ENCODE measurements around the gene CSRP3. TPM values are rescaled to one million over a fixed set of nuclear protein-coding genes. Genes with fewer than 3 reads are reported as not detected.

The CSRP3 gene
- total RNA-seq, 2 experiments from 2014 or later: not detected

GRCh38 chr11:19208959-19209546 is 7.3 kb upstream of the CSRP3 start:
- CTCF ChIA-PET: no interaction called here

GRCh38 chr11:19208181-19208580 is 6.4 kb upstream of the CSRP3 start:
- POLR2A ChIA-PET: no interaction called here
- no peak overlapping the region for H3K4me3 ChIP-seq (ENCODE audit: low read length)
- Mint-ChIP-seq H3K36me3 (ENCODE audit: low read depth) (no peaks in the 10 kb centered on the region), H3K4me3 (no peak overlapping the region), H3K27me3 (peaks cover 33% of the 10 kb centered on the region), H3K4me1 (ENCODE audit: low read depth) (no peaks in the 10 kb centered on the region), H3K27ac (no peak overlapping the region), H3K9me3 (no peaks in the 10 kb centered on the region)
- CTCF ChIA-PET: no interaction called here
- DNase-seq (no peak), ATAC-seq (ENCODE audit: poor library complexity) (no peak)
- H3K9me3 ChIP-seq (ENCODE audit: control insufficient read depth in 1 of 2, insufficient read depth in 1 of 2, low read length in 2 of 2): no peaks in the 10 kb centered on the region
- no peaks in the 10 kb centered on the region for H3K4me1 ChIP-seq (ENCODE audit: insufficient read depth, low read length)
- intact Hi-C loops (cut with DNase I, micrococcal nuclease): no loop called here
- no peak for TF ChIP-seq CTCF (IDR thresholded peaks at IDR 0.05)
- no peak overlapping the region for H3K27ac ChIP-seq (ENCODE audit: low read depth in 1 of 2, low read length in 2 of 2)
- H3K36me3 ChIP-seq (ENCODE audit: insufficient read depth, low read length): no peaks in the 10 kb centered on the region
- H3K27me3 ChIP-seq (ENCODE audit: control insufficient read depth in 1 of 2, insufficient read depth in 2 of 2, low read length in 2 of 2): peaks cover 0 to 4% of the 10 kb centered on the region in 2 experiments

More at GRCh38 chr11:19208959-19209546, 7.3 kb upstream of the CSRP3 start:
- Histone ChIP-seq H3K4me1 (ENCODE audit: insufficient read depth, low read length) (no peaks in the 10 kb centered on the region), H3K27me3 (ENCODE audit: control insufficient read depth in 1 of 2, insufficient read depth in 2 of 2, low read length in 2 of 2) (peaks cover 0 to 4% of the 10 kb centered on the region in 2 experiments), H3K4me3 (ENCODE audit: low read length) (no peak overlapping the region), H3K27ac (ENCODE audit: low read depth in 1 of 2, low read length in 2 of 2) (no peak overlapping the region), H3K36me3 (ENCODE audit: insufficient read depth, low read length) (no peaks in the 10 kb centered on the region), H3K9me3 (ENCODE audit: control insufficient read depth in 1 of 2, insufficient read depth in 1 of 2, low read length in 2 of 2) (no peaks in the 10 kb centered on the region)
- ATAC-seq (ENCODE audit: poor library complexity) (no peak), DNase-seq (no peak)
- Mint-ChIP-seq H3K9me3 (no peaks in the 10 kb centered on the region), H3K36me3 (ENCODE audit: low read depth) (no peaks in the 10 kb centered on the region), H3K27ac (no peak overlapping the region), H3K4me3 (no peak overlapping the region), H3K27me3 (peaks cover 42% of the 10 kb centered on the region), H3K4me1 (ENCODE audit: low read depth) (no peaks in the 10 kb centered on the region)
- intact Hi-C loops (cut with DNase I, micrococcal nuclease): no loop called here
- no peak for TF ChIP-seq CTCF (IDR thresholded peaks at IDR 0.05)
- POLR2A ChIA-PET: no interaction called here

- intact Hi-C loops (cut with DNase I, micrococcal nuclease): no loop called here
- TF ChIP-seq CTCF (IDR thresholded peaks at IDR 0.05): no peak
- no peaks in the 10 kb centered on the region for H3K4me1 Mint-ChIP-seq (ENCODE audit: low read depth)
- Histone ChIP-seq H3K36me3 (ENCODE audit: insufficient read depth, low read length) (no peaks in the 10 kb centered on the region), H3K4me1 (ENCODE audit: insufficient read depth, low read length) (no peaks in the 10 kb centered on the region), H3K4me3 (ENCODE audit: low read length) (no peak overlapping the region), H3K27me3 (ENCODE audit: control insufficient read depth in 1 of 2, insufficient read depth in 2 of 2, low read length in 2 of 2) (peaks cover 0 to 4% of the 10 kb centered on the region in 2 experiments), H3K9me3 (ENCODE audit: control insufficient read depth in 1 of 2, insufficient read depth in 1 of 2, low read length in 2 of 2) (no peaks in the 10 kb centered on the region), H3K27ac (ENCODE audit: low read depth in 1 of 2, low read length in 2 of 2) (no peak overlapping the region)
- no peak overlapping the region for H3K4me3 Mint-ChIP-seq
- no peaks in the 10 kb centered on the region for H3K36me3 Mint-ChIP-seq (ENCODE audit: low read depth)
- no peaks in the 10 kb centered on the region for H3K9me3 Mint-ChIP-seq
- ATAC-seq (ENCODE audit: poor library complexity) (no peak), DNase-seq (no peak)
- H3K27ac Mint-ChIP-seq: no peak overlapping the region
- ChIA-PET CTCF (no interaction called here), POLR2A (no interaction called here)
- peaks cover 46% of the 10 kb centered on the region for H3K27me3 Mint-ChIP-seq
Measured at GRCh38 chr11:19204836-19205235, 3.1 kb upstream of the CSRP3 start.
